ENCODE measurements around the gene TUBB4B. TPM values are rescaled to one million over a fixed set of nuclear protein-coding genes. Genes with fewer than 3 reads are reported as not detected.

TUBB4B gene
- total RNA-seq, 1 experiment from 2014 or later, result 714 TPM

DNA sequence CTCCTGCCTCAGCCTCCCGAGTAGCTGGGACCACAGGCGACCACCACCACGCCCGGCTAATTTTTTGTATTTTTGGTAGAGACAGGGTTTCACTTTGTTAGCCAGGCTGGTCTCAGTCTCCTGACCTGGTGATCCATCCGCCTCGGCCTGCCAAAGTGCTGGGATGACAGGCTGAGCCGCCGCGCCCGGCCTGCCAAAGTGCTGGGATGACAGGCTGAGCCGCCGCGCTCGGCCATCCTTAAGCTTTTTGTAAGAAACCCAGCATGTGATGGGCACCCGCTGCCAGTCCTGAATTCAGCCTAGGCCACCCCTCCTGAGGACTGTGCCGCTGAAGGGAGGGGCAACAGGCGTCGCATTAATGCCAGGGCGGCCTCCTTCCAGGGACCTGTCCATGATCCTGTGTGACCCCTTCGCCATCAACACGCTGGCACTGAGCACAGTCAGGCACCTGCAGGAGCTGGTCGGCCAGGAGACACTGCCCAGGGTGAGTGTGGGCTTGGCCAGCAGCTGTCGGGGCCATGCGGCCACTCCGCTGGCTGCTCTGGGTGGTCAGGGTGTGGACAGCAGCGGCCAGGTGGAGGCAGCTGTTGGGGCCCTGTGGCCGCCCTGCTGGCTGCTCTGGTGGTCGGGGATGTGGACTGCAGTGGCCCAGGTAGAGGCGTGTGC is 24.5 kb downstream of the TUBB4B start:
- POLR2A ChIA-PET (ENCODE audit: low non-redundant PET), result interaction anchor here (0.6 kb wide), 1 partner anchor 31 kb away, joined by 3 read pairs; no protein-coding TSS in a partner anchor

DNA sequence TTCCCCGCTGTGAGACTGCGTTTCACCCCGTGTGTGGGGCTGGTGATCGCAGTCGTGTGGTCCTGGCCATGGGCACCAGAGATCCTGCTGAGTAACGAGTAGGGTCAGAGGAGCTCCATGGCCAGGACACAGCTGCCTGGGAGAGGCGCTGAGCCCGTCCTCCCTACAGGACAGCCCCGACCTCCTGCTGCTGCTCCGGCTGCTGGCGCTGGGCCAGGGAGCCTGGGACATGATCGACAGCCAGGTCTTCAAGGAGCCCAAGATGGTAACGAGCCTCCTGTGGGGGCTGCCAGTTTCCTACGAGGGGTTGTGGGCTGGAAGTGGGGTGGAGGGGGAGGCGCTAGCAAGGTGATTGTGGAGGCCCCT is 25.1 kb downstream of the TUBB4B start:
- no TSS peak for BruUV-seq (replicated peaks)
- TF ChIP-seq, protein P1, sequence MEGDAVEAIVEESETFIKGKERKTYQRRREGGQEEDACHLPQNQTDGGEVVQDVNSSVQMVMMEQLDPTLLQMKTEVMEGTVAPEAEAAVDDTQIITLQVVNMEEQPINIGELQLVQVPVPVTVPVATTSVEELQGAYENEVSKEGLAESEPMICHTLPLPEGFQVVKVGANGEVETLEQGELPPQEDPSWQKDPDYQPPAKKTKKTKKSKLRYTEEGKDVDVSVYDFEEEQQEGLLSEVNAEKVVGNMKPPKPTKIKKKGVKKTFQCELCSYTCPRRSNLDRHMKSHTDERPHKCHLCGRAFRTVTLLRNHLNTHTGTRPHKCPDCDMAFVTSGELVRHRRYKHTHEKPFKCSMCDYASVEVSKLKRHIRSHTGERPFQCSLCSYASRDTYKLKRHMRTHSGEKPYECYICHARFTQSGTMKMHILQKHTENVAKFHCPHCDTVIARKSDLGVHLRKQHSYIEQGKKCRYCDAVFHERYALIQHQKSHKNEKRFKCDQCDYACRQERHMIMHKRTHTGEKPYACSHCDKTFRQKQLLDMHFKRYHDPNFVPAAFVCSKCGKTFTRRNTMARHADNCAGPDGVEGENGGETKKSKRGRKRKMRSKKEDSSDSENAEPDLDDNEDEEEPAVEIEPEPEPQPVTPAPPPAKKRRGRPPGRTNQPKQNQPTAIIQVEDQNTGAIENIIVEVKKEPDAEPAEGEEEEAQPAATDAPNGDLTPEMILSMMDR (conservative IDR thresholded peaks at IDR 0.05; ENCODE audit: low read depth, low read length), result no peak
- no peak for TF ChIP-seq EZH2 (IDR thresholded peaks at IDR 0.05; ENCODE audit: borderline replicate concordance, low read depth, low read length, poor library complexity, severe bottlenecking)
- no peaks in the 10 kb centered on the region for H3K4me1 ChIP-seq (ENCODE audit: insufficient read depth, low read length, poor library complexity, severe bottlenecking)

More for the DNA sequence above, 24.5 kb downstream of the TUBB4B start:
- Histone ChIP-seq H3K36me3 (ENCODE audit: insufficient read depth, low read length, poor library complexity, severe bottlenecking) (peaks cover 30% of the 10 kb centered on the region), H3K27me3 (replicated peaks; ENCODE audit: insufficient read depth, low read depth, low read length, poor library complexity) (no peaks in the 10 kb centered on the region), H3K4me1 (ENCODE audit: insufficient read depth, low read length, poor library complexity, severe bottlenecking) (no peaks in the 10 kb centered on the region), H3K4me3 (ENCODE audit: low read depth, low read length, poor library complexity, severe bottlenecking) (no peak overlapping the region), H3K9me3 (ENCODE audit: low read depth, low read length, poor library complexity, severe bottlenecking) (no peaks in the 10 kb centered on the region), H3K27ac (ENCODE audit: low read depth, low read length, poor library complexity, severe bottlenecking) (peak overlapping the region; percentile 16)
- no peak for DNase-seq (ENCODE audit: low spot score)
- CTCF ChIA-PET, result no interaction called here
- intact Hi-C loops (cut with micrococcal nuclease; ENCODE audit: unreplicated experiment), result no loop called here
- no TSS peak for BruUV-seq (replicated peaks)
- TF ChIP-seq, protein P1 (conservative IDR thresholded peaks at IDR 0.05; ENCODE audit: low read depth, low read length), result no peak
- no peak for TF ChIP-seq EZH2 (IDR thresholded peaks at IDR 0.05; ENCODE audit: borderline replicate concordance, low read depth, low read length, poor library complexity, severe bottlenecking)

DNA sequence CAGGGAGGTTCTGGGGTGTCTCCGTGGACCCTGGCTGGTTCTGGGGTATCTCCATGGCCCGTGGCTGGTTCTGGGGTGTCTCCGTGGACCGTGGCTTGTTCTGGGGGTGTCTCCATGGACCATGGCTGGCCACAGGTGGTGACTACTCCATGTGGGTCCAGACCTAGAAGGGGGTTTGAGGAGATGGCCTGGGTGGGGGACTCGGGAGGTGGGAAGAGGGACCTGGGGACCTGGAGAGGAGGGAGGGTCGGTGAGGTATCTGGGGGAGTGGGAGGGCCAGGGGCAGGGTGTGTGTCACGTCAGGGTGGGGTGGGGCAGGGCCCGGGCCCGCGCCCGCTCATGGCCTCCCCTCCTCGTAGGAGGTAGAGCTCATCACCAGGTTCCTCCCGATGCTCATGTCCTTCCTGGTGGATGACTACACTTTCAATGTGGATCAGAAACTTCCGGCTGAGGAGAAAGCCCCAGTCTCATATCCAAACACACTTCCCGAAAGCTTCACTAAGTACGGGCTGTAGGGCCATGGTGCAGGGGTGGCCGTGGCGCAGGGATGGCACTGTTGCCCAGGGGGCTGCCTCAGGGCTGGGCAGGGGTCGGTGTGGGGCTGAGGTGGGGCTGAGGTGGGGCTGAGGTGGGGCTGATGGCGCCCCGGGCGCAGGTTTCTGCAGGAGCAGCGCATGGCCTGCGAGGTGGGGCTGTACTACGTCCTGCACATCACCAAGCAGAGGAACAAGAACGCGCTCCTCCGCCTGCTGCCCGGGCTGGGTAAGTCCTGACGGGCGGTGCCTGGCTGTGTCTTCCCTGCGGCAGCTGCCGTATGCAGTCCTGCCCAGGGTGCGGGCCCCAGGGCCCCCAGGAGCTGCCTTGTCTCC is 25.7 kb downstream of the TUBB4B start:
- ChIA-PET CTCF (no interaction called here), POLR2A (ENCODE audit: low non-redundant PET) (no interaction called here)
- no peak for DNase-seq (ENCODE audit: low spot score)
- H3K4me1 ChIP-seq (ENCODE audit: insufficient read depth, low read length, poor library complexity, severe bottlenecking), result no peaks in the 10 kb centered on the region
- H3K27ac ChIP-seq (ENCODE audit: low read depth, low read length, poor library complexity, severe bottlenecking), result no peak overlapping the region
- no peaks in the 10 kb centered on the region for H3K9me3 ChIP-seq (ENCODE audit: low read depth, low read length, poor library complexity, severe bottlenecking)
- TF ChIP-seq, protein P1 (conservative IDR thresholded peaks at IDR 0.05; ENCODE audit: low read depth, low read length), result no peak
- no peak for TF ChIP-seq EZH2 (IDR thresholded peaks at IDR 0.05; ENCODE audit: borderline replicate concordance, low read depth, low read length, poor library complexity, severe bottlenecking)
- no peak overlapping the region for H3K4me3 ChIP-seq (ENCODE audit: low read depth, low read length, poor library complexity, severe bottlenecking)
- BruUV-seq (replicated peaks), result no TSS peak
- H3K27me3 ChIP-seq (replicated peaks; ENCODE audit: insufficient read depth, low read depth, low read length, poor library complexity), result no peaks in the 10 kb centered on the region
- intact Hi-C loops (cut with micrococcal nuclease; ENCODE audit: unreplicated experiment), result no loop called here
- H3K36me3 ChIP-seq (ENCODE audit: insufficient read depth, low read length, poor library complexity, severe bottlenecking), result peaks cover 30% of the 10 kb centered on the region

More for the DNA sequence above, 25.1 kb downstream of the TUBB4B start:
- intact Hi-C loops (cut with micrococcal nuclease; ENCODE audit: unreplicated experiment), result no loop called here
- ChIA-PET POLR2A (ENCODE audit: low non-redundant PET) (interaction anchor here (0.6 kb wide), 1 partner anchor 30 kb away, joined by 3 read pairs; no protein-coding TSS in a partner anchor), CTCF (no interaction called here)
- H3K27ac ChIP-seq (ENCODE audit: low read depth, low read length, poor library complexity, severe bottlenecking), result no peak overlapping the region
- peaks cover 30% of the 10 kb centered on the region for H3K36me3 ChIP-seq (ENCODE audit: insufficient read depth, low read length, poor library complexity, severe bottlenecking)
- no peaks in the 10 kb centered on the region for H3K27me3 ChIP-seq (replicated peaks; ENCODE audit: insufficient read depth, low read depth, low read length, poor library complexity)
- no peaks in the 10 kb centered on the region for H3K9me3 ChIP-seq (ENCODE audit: low read depth, low read length, poor library complexity, severe bottlenecking)
- H3K4me3 ChIP-seq (ENCODE audit: low read depth, low read length, poor library complexity, severe bottlenecking), result no peak overlapping the region
- no peak for DNase-seq (ENCODE audit: low spot score)
